HG02884 (cell line): Measurements from ENCODE around the gene RSAD2.
"Not testable (repeated sequence)": the region's sequence is repeated elsewhere in the genome, so short reads cannot be mapped to it uniquely, and the experiment has no call there.

Experiments used
- ATAC-seq: cut with Tn5 transposase; IDR thresholded peaks from one replicate; pipeline ENCODE4 v1.9.1; 2021; ENCODE audit warnings: mild to moderate bottlenecking, moderate library complexity; ENCODE audit not compliant: unreplicated experiment

The RSAD2 gene

DNA sequence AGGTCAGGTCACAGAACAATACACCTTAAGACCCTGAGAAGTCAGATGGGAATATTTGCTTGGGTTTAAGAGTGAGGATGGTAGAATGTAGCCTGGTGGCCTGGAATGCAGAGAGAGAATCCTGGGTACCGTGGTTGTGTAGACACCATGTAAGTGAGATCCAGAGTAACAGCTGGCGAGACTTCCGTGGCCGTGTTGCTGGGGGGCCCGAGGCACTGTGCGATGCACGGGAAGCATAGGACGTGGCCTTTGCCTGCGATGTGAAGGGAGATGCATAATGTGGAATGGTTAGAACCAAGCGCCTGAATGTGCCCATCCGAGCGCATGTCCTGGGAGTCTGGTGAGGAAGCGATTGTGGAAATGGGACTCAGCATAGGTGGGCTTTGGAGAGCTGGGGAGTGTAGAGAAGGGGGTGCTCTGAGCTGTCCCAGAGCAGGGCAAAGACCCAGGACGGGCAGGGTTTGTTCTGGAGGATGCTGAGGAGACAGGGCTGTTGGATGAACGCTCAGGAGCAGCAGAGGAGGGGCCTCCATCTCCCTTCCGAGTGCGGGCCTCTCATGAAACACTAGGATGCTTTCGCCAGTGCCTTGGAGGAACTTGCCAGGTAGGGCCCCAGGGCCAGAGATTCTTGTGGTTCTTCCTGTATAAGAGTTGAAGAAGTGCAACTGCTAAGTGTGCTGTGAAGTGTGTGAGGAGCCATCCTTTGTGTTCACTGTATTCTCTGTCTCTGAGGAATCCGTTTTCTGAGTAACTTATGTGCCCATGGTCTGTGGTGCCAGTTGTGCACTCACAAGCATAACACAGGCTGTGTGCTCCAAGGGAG lies 46.7 kb downstream of the RSAD2 start:
- no peak for ATAC-seq

DNA sequence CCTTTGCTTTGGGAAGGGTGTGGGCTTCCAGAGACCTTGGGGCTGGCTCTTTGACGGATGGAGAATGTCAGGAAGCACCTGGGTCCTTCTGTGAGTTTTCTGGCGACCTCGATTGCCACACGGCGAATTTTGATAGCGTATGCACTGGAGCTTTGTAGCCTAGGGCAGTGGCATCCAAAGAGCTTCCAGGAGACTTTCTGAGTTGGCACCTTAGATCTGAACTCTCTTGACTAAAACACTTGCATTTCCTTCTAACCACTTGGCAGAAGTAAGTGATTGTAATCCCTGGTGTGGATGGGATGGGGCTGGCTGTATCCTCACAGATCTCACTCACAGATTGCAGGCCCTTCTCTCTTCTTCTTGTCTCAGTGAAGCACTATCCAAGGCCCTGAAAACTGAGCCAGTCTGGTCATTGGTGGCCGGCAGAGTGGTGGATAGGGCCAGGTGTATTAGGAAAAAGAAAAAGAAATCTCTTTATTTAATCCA lies 47.4 kb downstream of the RSAD2 start:
- no peak for ATAC-seq

GRCh38 chr2:6926071-6926732 lies 48.6 kb downstream of the RSAD2 start:
- no peak for ATAC-seq

GRCh38 chr2:6927186-6927585 lies 49.6 kb downstream of the RSAD2 start:
- no peak for ATAC-seq

DNA sequence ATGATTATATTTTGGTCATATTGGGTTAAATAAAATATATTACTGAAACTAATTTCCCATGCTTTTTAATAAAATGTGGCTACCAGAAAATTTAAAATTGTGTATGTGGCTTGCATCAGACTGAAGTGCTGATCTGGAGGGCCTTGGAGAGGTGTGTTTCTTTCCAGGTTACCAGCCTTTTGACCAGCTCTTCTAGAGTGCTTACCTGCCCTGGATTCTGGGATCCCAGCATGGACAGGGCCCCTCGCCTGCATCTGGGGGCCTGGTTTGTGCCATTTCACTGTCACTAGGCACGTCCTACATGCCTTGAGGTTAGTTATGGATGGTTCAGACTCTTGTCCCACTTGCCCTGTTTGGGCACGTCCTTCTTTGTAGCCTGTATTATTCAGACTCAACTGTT lies 50.2 kb downstream of the RSAD2 start:
- no peak for ATAC-seq

DNA sequence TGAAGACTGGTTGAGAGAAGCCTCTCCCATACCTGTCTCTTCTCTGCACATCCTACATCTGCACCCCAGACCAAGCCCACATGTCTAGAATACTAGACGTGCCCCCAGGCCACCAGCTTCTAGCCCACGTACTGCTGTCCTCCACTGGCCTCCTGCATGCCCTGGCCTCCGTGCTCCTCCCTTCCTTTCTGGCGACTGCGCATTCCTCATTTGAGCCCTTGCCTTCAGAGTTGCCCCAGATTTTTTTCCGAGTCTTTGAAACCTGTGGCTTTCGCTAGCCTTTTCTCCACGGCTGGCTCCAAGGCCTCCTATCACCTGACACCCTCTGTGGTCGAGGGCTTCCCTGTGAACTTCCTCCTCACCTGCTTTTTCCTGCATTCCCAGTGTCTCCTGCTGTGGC lies 50.9 kb downstream of the RSAD2 start:
- no peak for ATAC-seq

DNA sequence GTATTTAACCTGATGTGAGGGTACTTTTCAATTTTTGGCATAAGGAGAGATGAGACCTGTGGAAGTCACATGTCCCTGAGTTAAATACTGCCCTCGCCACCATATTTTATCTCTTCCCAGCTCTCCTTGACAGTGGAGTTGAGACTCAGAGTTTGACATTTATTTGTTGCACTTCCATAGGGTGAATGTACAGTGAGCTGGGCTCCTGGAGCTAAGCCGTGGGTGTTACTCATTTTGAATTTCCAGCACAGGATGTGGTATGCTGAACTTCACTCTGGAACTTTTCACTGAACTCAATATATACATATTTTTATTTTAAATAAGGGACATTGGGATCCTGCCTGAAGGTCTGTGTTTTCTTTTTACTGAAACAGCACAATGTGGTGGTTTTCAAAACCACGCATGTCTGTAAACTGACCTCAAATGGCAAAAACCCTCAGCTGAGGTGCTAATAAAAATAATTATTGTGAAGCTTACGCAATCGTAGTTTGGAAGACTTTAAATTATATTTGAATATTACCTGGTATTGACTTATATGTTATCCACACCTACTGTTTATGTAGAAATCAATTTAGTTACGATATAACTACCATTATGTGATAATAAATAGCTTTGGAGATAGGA lies 51.7 kb downstream of the RSAD2 start:
- no peak for ATAC-seq

DNA sequence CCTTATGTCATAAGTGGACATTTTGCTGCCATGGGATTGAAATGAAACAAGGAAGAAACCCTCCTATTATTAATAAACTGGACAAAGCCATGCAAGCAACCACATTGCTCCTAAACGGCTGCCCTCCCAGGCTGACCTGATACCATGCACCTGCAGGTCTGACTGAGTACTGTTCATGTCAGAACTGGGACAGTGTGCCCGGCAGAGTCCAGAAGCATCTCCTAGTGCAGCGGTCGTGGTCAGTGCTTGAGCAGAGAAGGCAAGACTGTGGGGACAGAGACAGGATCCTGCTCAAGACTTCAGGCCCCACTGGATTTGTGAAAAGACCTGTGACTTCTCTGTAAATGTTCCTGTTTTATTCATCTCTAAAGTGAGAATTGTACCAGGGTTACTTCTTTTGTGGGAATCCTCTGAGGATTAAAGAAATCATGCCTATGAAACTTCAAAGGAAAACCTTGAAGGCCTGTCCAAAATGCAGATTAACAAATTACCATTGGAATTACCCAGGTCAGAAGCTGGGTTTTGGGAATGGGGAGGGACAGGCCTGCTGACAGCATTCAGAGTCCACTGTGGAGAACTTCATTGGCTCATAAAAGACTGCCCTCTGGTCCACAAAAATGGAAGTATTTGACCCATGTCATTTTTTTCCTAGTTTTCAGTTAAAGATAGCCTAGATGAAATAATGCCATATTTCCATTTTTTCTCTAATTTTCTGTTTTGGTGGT lies 53.5 kb downstream of the RSAD2 start:
- no peak for ATAC-seq

DNA sequence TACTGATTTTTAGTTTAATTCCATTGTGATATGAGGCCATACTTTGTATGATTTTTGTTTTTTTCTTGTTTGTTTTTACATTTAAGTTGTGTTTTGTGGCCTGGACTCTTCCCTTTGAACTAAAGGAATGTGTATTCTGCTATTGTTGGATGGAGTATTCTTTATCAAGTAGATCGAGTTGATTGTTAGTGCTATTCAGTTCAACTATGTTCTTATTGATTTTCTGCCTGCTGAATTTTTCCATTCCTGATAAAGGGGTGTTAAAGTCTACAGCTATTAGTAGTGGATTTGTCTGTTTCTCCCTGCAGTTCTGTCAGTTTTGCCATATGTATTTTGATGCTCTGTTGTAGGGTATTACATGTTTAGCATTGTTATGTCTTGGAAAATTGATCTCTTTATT lies 54.2 kb downstream of the RSAD2 start:
- ATAC-seq = no peak

- ATAC-seq = no peak
Observed at GRCh38 chr2:6932206-6932605, 54.6 kb downstream of the RSAD2 start.

DNA sequence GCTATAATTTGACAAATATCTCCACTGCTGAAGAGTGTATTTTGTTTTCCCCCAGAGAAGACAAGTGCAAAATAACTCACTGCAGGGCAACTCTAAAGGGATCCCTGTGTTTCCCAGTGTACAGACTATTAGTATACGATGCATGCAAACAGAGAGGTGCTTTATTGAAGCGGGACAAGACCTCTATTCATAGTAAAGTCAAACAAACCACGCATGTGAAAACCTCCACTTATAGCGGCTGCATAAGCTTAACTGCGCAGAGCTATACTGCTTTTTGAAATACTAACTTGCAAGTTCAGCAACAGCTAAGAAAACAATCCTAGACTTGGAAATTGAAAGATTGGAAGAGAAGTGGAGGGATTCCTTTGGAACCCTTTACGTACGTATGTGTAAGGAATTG lies 55.3 kb downstream of the RSAD2 start:
- ATAC-seq = no peak

DNA sequence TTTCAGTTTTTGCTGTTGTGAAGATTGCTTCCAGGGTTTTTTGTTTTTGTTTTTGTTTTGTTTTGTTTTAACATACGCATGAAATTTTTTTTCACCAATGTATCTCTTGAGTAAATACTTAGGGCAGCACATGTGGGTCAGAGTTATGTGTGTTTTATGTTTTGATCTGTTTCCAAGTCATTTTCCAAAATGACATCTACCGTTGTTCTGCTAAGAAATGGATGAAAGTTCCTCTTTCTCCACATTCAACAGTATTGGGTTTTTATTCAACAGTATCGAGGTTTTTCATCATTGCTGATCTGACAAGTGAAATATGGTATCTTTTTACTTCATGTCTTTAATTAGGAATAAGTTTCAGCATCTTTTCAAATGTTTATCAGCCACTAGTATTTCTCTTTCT lies 56.3 kb downstream of the RSAD2 start:
- ATAC-seq = no peak

GRCh38 chr2:6934345-6934744 lies 56.8 kb downstream of the RSAD2 start:
- ATAC-seq = no peak

- ATAC-seq = no peak
Observed at GRCh38 chr2:6934758-6935651, 57.4 kb downstream of the RSAD2 start.

DNA sequence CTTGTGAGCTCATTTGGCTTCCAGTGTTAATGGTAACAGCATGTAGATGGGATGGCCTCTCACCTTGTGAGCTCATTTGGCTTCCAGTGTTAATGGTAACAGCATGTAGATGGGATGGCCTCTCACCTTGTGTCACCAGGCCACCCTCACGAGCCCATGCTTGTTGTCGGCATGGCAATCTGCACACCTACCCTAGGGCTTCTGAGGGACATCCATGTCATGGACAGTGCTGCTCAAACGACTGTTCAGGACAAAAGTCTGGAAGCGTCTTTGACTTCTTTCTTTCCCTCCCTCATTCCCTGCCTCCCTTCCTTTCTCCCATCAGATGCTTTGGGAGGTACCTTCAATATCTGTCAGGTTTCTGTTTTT lies 58.1 kb downstream of the RSAD2 start:
- ATAC-seq = not testable (repeated sequence)

DNA sequence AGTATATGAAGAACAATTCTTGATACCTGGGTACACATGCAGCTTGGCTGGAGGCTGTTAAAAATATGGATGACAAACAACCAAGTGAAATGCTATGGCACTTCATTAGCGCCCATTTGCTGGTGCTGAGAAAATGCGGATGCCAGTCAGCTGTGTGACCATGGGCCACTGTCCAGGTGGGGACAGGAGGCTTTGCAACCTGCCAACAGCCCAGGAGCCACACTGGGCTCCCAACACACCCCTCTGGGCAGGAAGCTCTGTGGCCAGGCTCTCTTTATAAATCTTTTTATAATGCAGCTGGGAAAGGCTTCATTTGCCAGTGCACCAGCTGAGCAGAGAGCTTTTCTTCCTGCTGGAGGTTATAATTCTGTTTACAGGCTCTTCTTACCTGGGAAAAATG lies 59.6 kb downstream of the RSAD2 start:
- ATAC-seq = no peak

GRCh38 chr2:6937582-6937981 lies 60.0 kb downstream of the RSAD2 start:
- no peak for ATAC-seq

DNA sequence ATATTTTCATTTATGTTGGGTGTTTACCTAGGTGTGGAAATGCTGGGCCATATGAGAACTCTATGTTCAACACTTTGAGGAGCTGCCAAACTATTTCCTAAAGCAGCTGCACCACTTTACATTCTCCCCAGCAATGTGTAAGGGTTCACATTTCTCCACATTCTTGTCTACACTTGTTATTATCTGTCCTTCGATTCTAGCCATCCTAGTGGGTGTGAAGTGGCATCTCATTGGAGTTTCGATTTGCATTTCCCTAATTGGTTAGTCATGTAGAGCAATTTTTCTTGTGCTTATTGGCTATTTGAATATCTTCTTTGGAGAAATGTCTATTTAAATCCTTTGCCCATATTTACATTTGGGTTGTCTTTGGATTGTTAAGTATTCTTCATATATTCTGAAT lies 61.5 kb downstream of the RSAD2 start:
- no peak for ATAC-seq

- ATAC-seq = no peak
Observed at GRCh38 chr2:6940820-6941219, 63.2 kb downstream of the RSAD2 start.

GRCh38 chr2:6941299-6942046 lies 63.9 kb downstream of the RSAD2 start:
- ATAC-seq = no peak
